K562 (cell line): ENCODE data around the gene REEP3. TPM values are rescaled to one million over a fixed set of nuclear protein-coding genes. Genes with fewer than 3 reads are reported as not detected.

Experiments used
- ATAC-seq: fragments of 200-7000 bp; cut with Tn5 transposase; 3 replicates; pipeline ENCODE4 v1.9.1; 2020; ENCODE audit warnings: moderate library complexity
- BruUV-seq: library from RNA; stranded (reverse); fragments of 400-500 nt; replicated peaks from 2 replicates; lab custom pipeline; 2021; lab: Mats Ljungman, UMichigan
- CTCF ChIA-PET: fragments of 300-600 bp; formaldehyde crosslinking; extraction: SDS; loops from one replicate; lab custom pipeline; 2021; ENCODE audit warnings: low intra/inter-chr PET ratio; lab: Yijun Ruan, JAX
- POLR2A ChIA-PET: fragments of 300-600, 350-650 bp; sonication (Branson Sonifier 250); formaldehyde crosslinking; extraction: SDS; loops from one replicate; lab custom pipeline; 2021; ENCODE audit warnings: antibody characterized with exemption, inconsistent platforms; lab: Yijun Ruan, JAX
- DNase-seq, 4 experiments: peaks; one replicate each; pipeline versions ENCODE4 v3.0.0 to v3.0.0-alpha.2; 2011 to 2018; ENCODE audit warnings: low spot score in 3 of 4, mixed read lengths in 3 of 4; ENCODE audit errors: extremely low read depth in 1 of 4
- FAIRE-seq: peaks from 2 replicates; lab custom pipeline; 2011; peaks lifted over from hg19 to GRCh38; lab: Jason Lieb, UNC
- H2AFZ ChIP-seq: 2 replicates; pipeline ENCODE4 v1.6.0; 2011; ENCODE audit warnings: low read depth, low read length, control low read depth, inconsistent platforms
- H3K27ac ChIP-seq: fragments of 200-600 bp; 3 replicates; pipeline ENCODE4 v1.8.0; 2011; ENCODE audit warnings: low read depth, mild to moderate bottlenecking, control low read depth, inconsistent platforms, low read length, moderate library complexity, mixed read lengths; ENCODE audit errors: extremely low read depth
- H3K27me3 ChIP-seq, 2 experiments: fragments of 300-600 bp in 1 of 2; 2 replicates in 1 of 2; 3 replicates in 1 of 2; pipeline versions ENCODE4 v1.6.0 to v1.8.0; 2011; ENCODE audit warnings: inconsistent platforms in 2 of 2, low read length in 2 of 2, mild to moderate bottlenecking in 1 of 2, mixed read lengths in 1 of 2, moderate library complexity in 1 of 2; ENCODE audit not compliant: control insufficient read depth in 2 of 2, insufficient read depth in 2 of 2
- H3K36me3 ChIP-seq: fragments of 300-600 bp; 3 replicates; pipeline ENCODE4 v1.8.0; 2011; ENCODE audit warnings: mild to moderate bottlenecking, low read length, inconsistent platforms; ENCODE audit not compliant: control insufficient read depth, insufficient read depth
- H3K4me1 ChIP-seq, 2 experiments: fragments of 200-600 bp in 1 of 2; replicated peaks in 1 of 2; 2 replicates in 1 of 2; 3 replicates in 1 of 2; pipeline versions ENCODE4 v1.5.1 to v1.8.0; 2011; ENCODE audit warnings: inconsistent platforms in 2 of 2, low read length in 2 of 2, mild to moderate bottlenecking in 1 of 2, mixed read lengths in 1 of 2, moderate library complexity in 1 of 2; ENCODE audit not compliant: control insufficient read depth in 2 of 2, insufficient read depth in 2 of 2
- H3K4me2 ChIP-seq: 2 replicates; pipeline ENCODE4 v1.6.1; 2011; ENCODE audit warnings: low read length, control low read depth, inconsistent platforms, mixed read lengths; ENCODE audit not compliant: insufficient read depth
- H3K4me3 ChIP-seq: fragments of 200-600 bp; sonication (generic), shearing (Covaris generic); 2 replicates; pipeline ENCODE4 v1.5.1; 2016; ENCODE audit warnings: control low read depth, inconsistent platforms
- H3K79me2 ChIP-seq: fragments of 200-600 bp; 3 replicates; pipeline ENCODE4 v1.8.0; 2011; ENCODE audit warnings: low read length, inconsistent platforms; ENCODE audit not compliant: control insufficient read depth, insufficient read depth
- H3K9ac ChIP-seq, 2 experiments: 2 replicates each; pipeline versions ENCODE4 v1.6.0 to v1.6.1; 2011; ENCODE audit warnings: low read depth in 2 of 2, low read length in 2 of 2, control low read depth in 1 of 2, inconsistent platforms in 1 of 2, mild to moderate bottlenecking in 1 of 2, mixed read lengths in 1 of 2; ENCODE audit not compliant: insufficient read depth in 1 of 2
- H3K9me1 ChIP-seq: one replicate; pipeline ENCODE4 v1.6.0; 2011; ENCODE audit warnings: inconsistent platforms, mild to moderate bottlenecking, low read length, moderate library complexity; ENCODE audit not compliant: control insufficient read depth, insufficient read depth
- H3K9me3 ChIP-seq: replicated peaks from 2 replicates; pipeline ENCODE4 v1.5.1; 2011; ENCODE audit warnings: low read depth, low read length, inconsistent platforms; ENCODE audit not compliant: control insufficient read depth, insufficient read depth
- H4K20me1 ChIP-seq: replicated peaks from 2 replicates; pipeline ENCODE4 v1.6.1; 2011; ENCODE audit warnings: low read length, inconsistent platforms, mixed read lengths; ENCODE audit not compliant: control insufficient read depth, insufficient read depth
- BRD4 ChIP-seq: fragments of 200-600 bp; sonication (generic); IDR thresholded peaks from 2 replicates; pipeline ENCODE4 v1.6.1; 2017; ENCODE audit warnings: inconsistent platforms
- CCNT2 ChIP-seq: IDR thresholded peaks from 2 replicates; pipeline ENCODE4 v1.6.1; 2011; ENCODE audit warnings: borderline replicate concordance, low read depth, mild to moderate bottlenecking, moderate library complexity, mixed read lengths, low read length; ENCODE audit not compliant: insufficient read length; ENCODE audit errors: extremely low read depth
- E2F3 ChIP-seq: fragments of 250-450 bp; sonication (Bioruptor Pico); IDR thresholded peaks from 2 replicates; pipeline ENCODE4 v1.4.0; 2020; ENCODE audit warnings: mild to moderate bottlenecking
- ETV1 ChIP-seq: fragments of 450-650 bp; conservative IDR thresholded peaks from 2 replicates; pipeline ENCODE4 v1.6.1; 2016; ENCODE audit warnings: missing genetic modification characterization, control low read depth, low read depth, missing compliant biosample characterization
- FOXJ3 ChIP-seq: sonication (generic); formaldehyde crosslinking; IDR thresholded peaks from 2 replicates; pipeline ENCODE4 v1.4.0; 2020; ENCODE audit warnings: mild to moderate bottlenecking, missing genetic modification reagents
- GATAD2B ChIP-seq: fragments of 450-650 bp; IDR thresholded peaks from 2 replicates; pipeline ENCODE4 v1.6.1; 2017; ENCODE audit warnings: mild to moderate bottlenecking, borderline replicate concordance
- MCM3 ChIP-seq: fragments of 450-650 bp; IDR thresholded peaks from 2 replicates; pipeline ENCODE4 v1.6.1; 2016
- MEIS2 ChIP-seq: fragments of 450-650 bp; IDR thresholded peaks from 2 replicates; pipeline ENCODE4 v1.6.1; 2014; ENCODE audit warnings: mild to moderate bottlenecking; ENCODE audit not compliant: partially characterized antibody
- NR2F6 ChIP-seq: fragments of 450-650 bp; formaldehyde crosslinking; IDR thresholded peaks from 2 replicates; pipeline ENCODE4 v1.4.0; 2020; ENCODE audit warnings: mild to moderate bottlenecking
- SMARCA5 ChIP-seq: fragments of 450-650 bp; IDR thresholded peaks from 2 replicates; pipeline ENCODE4 v1.6.1; 2016
- SMARCB1 ChIP-seq: IDR thresholded peaks from 2 replicates; pipeline ENCODE4 v1.6.1; 2011; ENCODE audit warnings: improper control_type of control experiment, low read depth; ENCODE audit not compliant: insufficient read length
- TAL1 ChIP-seq: fragments of 450-650 bp; IDR thresholded peaks from 2 replicates; pipeline ENCODE4 v1.6.1; 2016; ENCODE audit warnings: mild to moderate bottlenecking
- WGBS: fragments of 100-300 bp; shearing (Covaris generic); methylation state at CpG from one replicate; pipeline ENCODE4 v1.1.6; 2016; ENCODE audit warnings: low coverage, mixed read lengths; ENCODE audit not compliant: insufficient coverage; ENCODE audit errors: missing lambda C conversion rate; 5-methylcytosine and 5-hydroxymethylcytosine counted together
- in situ Hi-C: fragments of 300-500 bp; cut with MboI; formaldehyde crosslinking; loops from 4 replicates; pipeline ENCODE4 v1.15.0; 2018; ENCODE audit warnings: inconsistent platforms, mixed read lengths
- intact Hi-C: fragments of 100-400 bp; cut with micrococcal nuclease; formaldehyde crosslinking; loops from 2 replicates; pipeline ENCODE4 v1.14.2; 2022
- polyA plus RNA-seq, 8 experiments: library from polyadenylated mRNA; depleted of rRNA in 4 of 8; stranded (reverse) in 5 of 8; unstranded in 3 of 8; fragments of >200 nt; fragmentation: Nextera tagmentation in 2 of 8; fragmentation: Illumina TruSeq in 1 of 8; extraction: Ambion mirVana in 2 of 8; extraction: Trizol in 1 of 8; gene quantifications; 2 replicates each; pipeline versions ENCODE4 v1.2.1 to v1.2.3, GENCODE V29; 2011 to 2014; ENCODE audit warnings: inconsistent platforms in 1 of 8, missing spikeins in 1 of 8
- total RNA-seq, 7 experiments: library from RNA; depleted of rRNA in 6 of 7; stranded (reverse); fragments of >200 nt in 6 of 7; fragmentation: Illumina TruSeq in 2 of 7; extraction: Trizol in 2 of 7; gene quantifications; 2 replicates each; pipeline versions ENCODE4 v1.2.1 to v1.2.3, GENCODE V29; 2011 to 2021; ENCODE audit warnings: low replicate concordance in 1 of 7
- TF ChIP-seq, protein P1 (sequence below): conservative IDR thresholded peaks from 2 replicates; pipeline ENCODE4 v1.6.1; 2011; ENCODE audit warnings: low read depth, mild to moderate bottlenecking, low read length; ENCODE audit not compliant: control insufficient read depth
- TF ChIP-seq, protein P2 (sequence below): fragments of 250-450 bp; sonication (Bioruptor Pico); IDR thresholded peaks from 2 replicates; pipeline ENCODE4 v1.6.1; 2021; ENCODE audit warnings: mild to moderate bottlenecking
- TF ChIP-seq, protein P3 (sequence below): fragments of 250-450 bp; sonication (Bioruptor Pico); IDR thresholded peaks from 2 replicates; pipeline ENCODE4 v1.9.0; 2021; ENCODE audit warnings: mild to moderate bottlenecking
- TF ChIP-seq, protein P4 (sequence below): fragments of 250-450 bp; sonication (Bioruptor Pico); IDR thresholded peaks from 2 replicates; pipeline ENCODE4 v1.5.0; 2022; ENCODE audit warnings: mild to moderate bottlenecking
- TF ChIP-seq, protein P5 (sequence below): sonication (generic); formaldehyde crosslinking; IDR thresholded peaks from 2 replicates; pipeline ENCODE4 v1.8.0; 2022; ENCODE audit warnings: missing genetic modification reagents, mild to moderate bottlenecking, moderate library complexity, borderline replicate concordance

REEP3 gene
- total and polyA plus RNA-seq, 9 of the 15 experiments (the other 6 are each of a cell fraction or from before 2014, with no cell fraction given), result 3.4 to 13.4 (median 9.2) TPM

DNA sequence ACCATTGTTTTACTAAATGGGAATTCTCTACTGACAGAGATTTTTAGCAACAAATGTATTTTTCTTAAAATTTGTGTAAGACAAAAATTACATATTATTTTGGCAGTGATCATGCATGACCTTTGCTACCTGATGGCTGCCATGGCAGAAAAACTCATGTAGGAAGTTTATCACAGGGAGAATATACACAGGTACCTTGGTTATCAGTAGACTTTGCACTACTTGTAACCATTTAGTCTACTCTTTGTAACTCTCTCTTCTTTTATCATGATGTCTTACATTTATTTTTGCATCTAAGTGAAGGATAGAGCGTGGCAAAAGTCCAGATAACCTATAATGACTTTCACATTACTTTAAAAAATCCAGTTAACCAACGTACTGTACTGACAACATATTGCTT lies 34.1 kb downstream of the REEP3 start (continued):
- TF ChIP-seq, protein P1, sequence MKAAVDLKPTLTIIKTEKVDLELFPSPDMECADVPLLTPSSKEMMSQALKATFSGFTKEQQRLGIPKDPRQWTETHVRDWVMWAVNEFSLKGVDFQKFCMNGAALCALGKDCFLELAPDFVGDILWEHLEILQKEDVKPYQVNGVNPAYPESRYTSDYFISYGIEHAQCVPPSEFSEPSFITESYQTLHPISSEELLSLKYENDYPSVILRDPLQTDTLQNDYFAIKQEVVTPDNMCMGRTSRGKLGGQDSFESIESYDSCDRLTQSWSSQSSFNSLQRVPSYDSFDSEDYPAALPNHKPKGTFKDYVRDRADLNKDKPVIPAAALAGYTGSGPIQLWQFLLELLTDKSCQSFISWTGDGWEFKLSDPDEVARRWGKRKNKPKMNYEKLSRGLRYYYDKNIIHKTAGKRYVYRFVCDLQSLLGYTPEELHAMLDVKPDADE, result no peak
- TF ChIP-seq BRD4 (no peak), TAL1 (no peak), E2F3 (no peak), MCM3 (no peak)
- TF ChIP-seq, protein P2, sequence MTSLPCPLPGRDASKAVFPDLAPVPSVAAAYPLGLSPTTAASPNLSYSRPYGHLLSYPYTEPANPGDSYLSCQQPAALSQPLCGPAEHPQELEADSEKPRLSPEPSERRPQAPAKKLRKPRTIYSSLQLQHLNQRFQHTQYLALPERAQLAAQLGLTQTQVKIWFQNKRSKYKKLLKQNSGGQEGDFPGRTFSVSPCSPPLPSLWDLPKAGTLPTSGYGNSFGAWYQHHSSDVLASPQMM (CRISPR knock-in tag), result no peak

DNA sequence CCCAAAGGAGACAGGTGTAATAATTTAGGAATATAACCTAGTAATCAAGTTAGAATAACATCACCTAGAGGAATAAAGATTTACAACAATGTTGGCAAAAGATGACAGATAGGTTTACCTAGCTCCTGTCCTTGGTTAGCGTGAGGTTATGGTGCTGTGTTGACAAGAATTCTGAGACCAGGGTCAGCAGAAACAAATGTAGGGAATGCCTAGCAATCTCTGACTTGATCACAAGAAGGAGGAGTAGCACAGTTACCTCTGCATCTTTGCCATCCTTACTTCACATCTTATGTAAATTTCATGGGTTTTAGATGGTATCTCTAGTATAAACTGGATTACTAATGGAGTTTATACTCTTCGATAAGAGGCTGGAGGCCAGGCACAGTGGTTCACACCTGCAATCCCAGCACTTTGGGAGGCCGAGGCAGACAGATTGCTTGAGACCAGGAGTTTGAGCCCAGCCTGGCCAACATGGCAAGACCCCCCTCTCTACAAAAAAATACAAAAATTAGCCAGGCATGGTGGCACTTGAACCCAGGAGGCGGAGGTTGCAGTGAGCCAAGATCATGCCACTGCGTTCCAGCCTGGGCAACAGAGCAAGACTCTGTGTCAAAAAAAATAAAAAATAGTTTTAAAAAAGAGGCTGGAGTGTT lies 37.1 kb downstream of the REEP3 start:
- in situ Hi-C loops, result no loop called here
- WGBS, result 90% methylated on average over 5 of the region's 5 CpGs
- no TSS peak for BruUV-seq
- H4K20me1 ChIP-seq, result no peaks in the 10 kb centered on the region
- H3K27ac ChIP-seq, result no peak overlapping the region
- H3K9me3 ChIP-seq, result no peaks in the 10 kb centered on the region
- ChIA-PET POLR2A (interaction anchor here (0.6 to 0.7 kb wide), 2 partner anchors 9 to 35 kb away, joined by 3 read pairs; no protein-coding TSS in a partner anchor), CTCF (no interaction called here)
- H3K4me3 ChIP-seq, result no peak overlapping the region
- peaks cover 0 to 5% of the 10 kb centered on the region in 2 experiments; a peak in 1 of 5 replicates for H3K4me1 ChIP-seq
- no peaks in the 10 kb centered on the region for H3K36me3 ChIP-seq
- H3K27me3 ChIP-seq, result no peaks in the 10 kb centered on the region
- H3K9me1 ChIP-seq, result no peaks in the 10 kb centered on the region
- 0 out of 3 replicates have a peak, but pooled peaks cover 11% of the 10 kb centered on the region for H3K79me2 ChIP-seq
- H3K9ac ChIP-seq, result no peak overlapping the region
- intact Hi-C loops, result no loop called here
- no peak for FAIRE-seq
- ATAC-seq, result no peak
- no peak overlapping the region for H2AFZ ChIP-seq
- H3K4me2 ChIP-seq, result no peak overlapping the region
- no peak for DNase-seq
- TF ChIP-seq, protein P3, sequence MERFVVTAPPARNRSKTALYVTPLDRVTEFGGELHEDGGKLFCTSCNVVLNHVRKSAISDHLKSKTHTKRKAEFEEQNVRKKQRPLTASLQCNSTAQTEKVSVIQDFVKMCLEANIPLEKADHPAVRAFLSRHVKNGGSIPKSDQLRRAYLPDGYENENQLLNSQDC, result no peak
- TF ChIP-seq NR2F6 (CRISPR knock-in tag), result no peak
- TF ChIP-seq, protein P4, sequence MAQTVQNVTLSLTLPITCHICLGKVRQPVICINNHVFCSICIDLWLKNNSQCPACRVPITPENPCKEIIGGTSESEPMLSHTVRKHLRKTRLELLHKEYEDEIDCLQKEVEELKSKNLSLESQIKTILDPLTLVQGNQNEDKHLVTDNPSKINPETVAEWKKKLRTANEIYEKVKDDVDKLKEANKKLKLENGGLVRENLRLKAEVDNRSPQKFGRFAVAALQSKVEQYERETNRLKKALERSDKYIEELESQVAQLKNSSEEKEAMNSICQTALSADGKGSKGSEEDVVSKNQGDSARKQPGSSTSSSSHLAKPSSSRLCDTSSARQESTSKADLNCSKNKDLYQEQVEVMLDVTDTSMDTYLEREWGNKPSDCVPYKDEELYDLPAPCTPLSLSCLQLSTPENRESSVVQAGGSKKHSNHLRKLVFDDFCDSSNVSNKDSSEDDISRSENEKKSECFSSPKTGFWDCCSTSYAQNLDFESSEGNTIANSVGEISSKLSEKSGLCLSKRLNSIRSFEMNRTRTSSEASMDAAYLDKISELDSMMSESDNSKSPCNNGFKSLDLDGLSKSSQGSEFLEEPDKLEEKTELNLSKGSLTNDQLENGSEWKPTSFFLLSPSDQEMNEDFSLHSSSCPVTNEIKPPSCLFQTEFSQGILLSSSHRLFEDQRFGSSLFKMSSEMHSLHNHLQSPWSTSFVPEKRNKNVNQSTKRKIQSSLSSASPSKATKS (CRISPR knock-in tag), result no peak
- TF ChIP-seq GATAD2B, result no peak
- TF ChIP-seq, protein P5, sequence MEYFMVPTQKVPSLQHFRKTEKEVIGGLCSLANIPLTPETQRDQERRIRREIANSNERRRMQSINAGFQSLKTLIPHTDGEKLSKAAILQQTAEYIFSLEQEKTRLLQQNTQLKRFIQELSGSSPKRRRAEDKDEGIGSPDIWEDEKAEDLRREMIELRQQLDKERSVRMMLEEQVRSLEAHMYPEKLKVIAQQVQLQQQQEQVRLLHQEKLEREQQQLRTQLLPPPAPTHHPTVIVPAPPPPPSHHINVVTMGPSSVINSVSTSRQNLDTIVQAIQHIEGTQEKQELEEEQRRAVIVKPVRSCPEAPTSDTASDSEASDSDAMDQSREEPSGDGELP, result no peak
- no peak for TF ChIP-seq MEIS2
- no peak for TF ChIP-seq SMARCA5
- no peak for TF ChIP-seq ETV1 (tag)
- no peak for TF ChIP-seq SMARCB1
- no peak for TF ChIP-seq FOXJ3
- no peak for TF ChIP-seq CCNT2
